CD4-positive, alpha-beta T cell (primary cell): ENCODE results near the gene NOXA1. TPM values are rescaled to one million over a fixed set of nuclear protein-coding genes. Genes with fewer than 3 reads are reported as not detected.
"Not testable (repeated sequence)": the region's sequence is repeated elsewhere in the genome, so short reads cannot be mapped to it uniquely, and the experiment has no call there.

Source experiments
- ATAC-seq: fragments of 200-7000 bp; cut with Tn5 transposase; one replicate; pipeline ENCODE4 v1.10.0; 2022; ENCODE audit warnings: mild to moderate bottlenecking; ENCODE audit not compliant: poor library complexity
- CTCF ChIA-PET: fragments of 350-600 bp; sonication (Branson Sonifier 250); formaldehyde crosslinking; loops from one replicate; lab custom pipeline; 2021; ENCODE audit warnings: antibody characterized with exemption, inconsistent platforms; lab: Charles Lee
- POLR2A ChIA-PET: fragments of 350-600 bp; sonication (Branson Sonifier 250); formaldehyde crosslinking; loops from one replicate; lab custom pipeline; 2021; ENCODE audit warnings: antibody characterized with exemption, inconsistent platforms; lab: Charles Lee
- DNase-seq, 14 experiments: peaks; one replicate each; pipeline ENCODE4 v3.0.0-alpha.2; 2013 to 2020; ENCODE audit warnings: mixed read lengths in 2 of 14
- H3K27ac ChIP-seq, 2 donors: one replicate each; pipeline versions ENCODE4 v1.5.1 to v1.7.0; 2013; ENCODE audit warnings: low read length in 2 of 2, low read depth in 1 of 2, mild to moderate bottlenecking in 1 of 2
- H3K27me3 ChIP-seq, 2 experiments: 1 replicate in 1 of 2; 2 replicates in 1 of 2; pipeline versions ENCODE4 v1.6.1 to v1.7.0; 2013; ENCODE audit warnings: low read length in 2 of 2, control low read depth in 1 of 2, mild to moderate bottlenecking in 1 of 2, moderate library complexity in 1 of 2; ENCODE audit not compliant: insufficient read depth in 2 of 2, control insufficient read depth in 1 of 2
- H3K36me3 ChIP-seq: one replicate; pipeline ENCODE4 v1.6.1; 2013; ENCODE audit warnings: low read length, control low read depth; ENCODE audit not compliant: insufficient read depth
- H3K4me1 ChIP-seq: one replicate; pipeline ENCODE4 v1.6.1; 2013; ENCODE audit warnings: low read length, control low read depth; ENCODE audit not compliant: insufficient read depth
- H3K4me3 ChIP-seq: one replicate; pipeline ENCODE4 v1.5.1; 2013; ENCODE audit warnings: mild to moderate bottlenecking, low read length, moderate library complexity
- H3K9me3 ChIP-seq, 2 experiments: 1 replicate in 1 of 2; 2 replicates in 1 of 2; pipeline versions ENCODE4 v1.6.1 to v1.7.0; 2013; ENCODE audit warnings: low read length in 2 of 2, mild to moderate bottlenecking in 2 of 2, control low read depth in 1 of 2, moderate library complexity in 1 of 2; ENCODE audit not compliant: control insufficient read depth in 1 of 2, insufficient read depth in 1 of 2
- H3K27ac Mint-ChIP-seq: one replicate; pipeline ENCODE4 v1.8.0; 2020; ENCODE audit warnings: mixed read lengths
- H3K27me3 Mint-ChIP-seq: one replicate; pipeline ENCODE4 v1.8.0; 2021; ENCODE audit warnings: mixed read lengths
- H3K36me3 Mint-ChIP-seq: one replicate; pipeline ENCODE4 v1.8.0; 2021; ENCODE audit warnings: low read depth, mixed read lengths
- H3K4me1 Mint-ChIP-seq: one replicate; pipeline ENCODE4 v1.8.0; 2021; ENCODE audit warnings: low read depth, mixed read lengths
- H3K4me3 Mint-ChIP-seq: one replicate; pipeline ENCODE4 v1.8.0; 2020; ENCODE audit warnings: mild to moderate bottlenecking, mixed read lengths
- H3K9me3 Mint-ChIP-seq: one replicate; pipeline ENCODE4 v1.8.0; 2020; ENCODE audit warnings: mixed read lengths
- CTCF ChIP-seq: fragments of 200-600 bp; IDR thresholded peaks from one replicate; pipeline ENCODE4 v1.8.0; 2022; ENCODE audit warnings: antibody characterized with exemption, mild to moderate bottlenecking
- intact Hi-C, 2 experiments: fragments of 100-400 bp; cut with DNase I in 1 of 2; cut with micrococcal nuclease in 1 of 2; formaldehyde crosslinking; loops; one replicate each; pipeline versions ENCODE4 v1.15.1 to v1.9.0; 2023 to 2025; cut with DNase I, micrococcal nuclease
- total RNA-seq, 174 experiments: library from RNA in 2 of 174; stranded (reverse) in 2 of 174; gene quantifications; one replicate each; pipeline ENCODE4 v1.2.3 and lab custom pipeline; 2021 to 2026

NOXA1 gene
- total RNA-seq, 2 experiments from 2014 or later: 6.7 to 7.7 TPM

GRCh38 chr9:137465720-137466388, 42.7 kb downstream of the NOXA1 start:
- H3K4me3 Mint-ChIP-seq: no peak overlapping the region
- Histone ChIP-seq H3K36me3 (no peaks in the 10 kb centered on the region), H3K27ac (no peak overlapping the region), H3K4me1 (peaks cover 26% of the 10 kb centered on the region), H3K9me3 (no peaks in the 10 kb centered on the region), H3K27me3 (no peaks in the 10 kb centered on the region), H3K4me3 (no peak overlapping the region)
- ATAC-seq: no peak
- H3K27me3 Mint-ChIP-seq: no peaks in the 10 kb centered on the region
- ChIA-PET POLR2A (no interaction called here), CTCF (no interaction called here)
- peaks cover 26% of the 10 kb centered on the region for H3K4me1 Mint-ChIP-seq
- DNase-seq: no peak
- no peak overlapping the region for H3K27ac Mint-ChIP-seq
- intact Hi-C loops: loop anchor here in 1 of 2 experiments (5.0 kb wide), 1 partner anchor 56 kb away; no protein-coding TSS in a partner anchor
- H3K9me3 Mint-ChIP-seq: no peaks in the 10 kb centered on the region
- no peaks in the 10 kb centered on the region for H3K36me3 Mint-ChIP-seq
- TF ChIP-seq CTCF: no peak

- H3K36me3 Mint-ChIP-seq, DNase-seq, H3K9me3 ChIP-seq, H3K36me3 ChIP-seq, H3K4me3 Mint-ChIP-seq, CTCF ChIA-PET, H3K9me3 Mint-ChIP-seq, H3K4me3 ChIP-seq, POLR2A ChIA-PET, ATAC-seq, H3K27ac ChIP-seq, H3K27me3 Mint-ChIP-seq, H3K27me3 ChIP-seq, H3K27ac Mint-ChIP-seq: not testable (repeated sequence)
- peaks cover 19% of the 10 kb centered on the region for H3K4me1 ChIP-seq
- H3K4me1 Mint-ChIP-seq: peaks cover 23% of the 10 kb centered on the region
- intact Hi-C loops: loop anchor here in 1 of 2 experiments (5.0 kb wide), 1 partner anchor 56 kb away; no protein-coding TSS in a partner anchor
Observed at GRCh38 chr9:137466389-137467085, 43.3 kb downstream of the NOXA1 start.

- Mint-ChIP-seq H3K4me3 (no peak overlapping the region), H3K27me3 (no peaks in the 10 kb centered on the region), H3K9me3 (no peaks in the 10 kb centered on the region), H3K36me3 (no peaks in the 10 kb centered on the region), H3K27ac (no peak overlapping the region), H3K4me1 (peaks cover 17% of the 10 kb centered on the region)
- intact Hi-C loops: loop anchor here in 1 of 2 experiments (5.0 kb wide), 1 partner anchor 55 kb away; no protein-coding TSS in a partner anchor
- ChIA-PET CTCF (no interaction called here), POLR2A (no interaction called here)
- no peaks in the 10 kb centered on the region for H3K36me3 ChIP-seq
- ATAC-seq: no peak
- no peak for TF ChIP-seq CTCF
- H3K9me3 ChIP-seq: no peaks in the 10 kb centered on the region
- H3K27me3 ChIP-seq: no peaks in the 10 kb centered on the region
- H3K4me1 ChIP-seq: peaks cover 13% of the 10 kb centered on the region
- H3K27ac ChIP-seq: no peak overlapping the region
- H3K4me3 ChIP-seq: no peak overlapping the region
- DNase-seq: no peak
Observed at GRCh38 chr9:137467161-137467581, 44.0 kb downstream of the NOXA1 start.
